ENCODE data around the gene GH1.

GH1 gene

DNA sequence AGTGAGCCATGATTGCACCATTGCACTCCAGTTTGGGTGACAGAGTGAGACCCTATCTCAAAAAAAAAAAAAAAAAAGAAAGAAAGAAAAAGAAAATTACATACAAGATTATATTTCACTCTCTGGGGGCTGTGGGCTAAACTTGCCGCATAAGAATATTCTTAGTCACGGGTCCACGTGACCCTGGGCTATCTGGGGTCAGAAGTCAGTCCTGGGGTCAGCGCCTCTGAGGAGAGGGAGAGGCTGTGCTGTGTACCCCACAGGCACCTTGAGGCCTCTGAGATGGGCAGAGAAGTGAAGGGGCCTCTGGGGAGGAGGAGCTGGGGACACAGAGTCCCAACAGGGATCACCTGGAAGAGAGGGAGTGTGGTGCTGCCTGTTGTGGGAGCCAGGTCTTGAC is 19.3 kb upstream of the GH1 start:
- TF ChIP-seq, protein P1, sequence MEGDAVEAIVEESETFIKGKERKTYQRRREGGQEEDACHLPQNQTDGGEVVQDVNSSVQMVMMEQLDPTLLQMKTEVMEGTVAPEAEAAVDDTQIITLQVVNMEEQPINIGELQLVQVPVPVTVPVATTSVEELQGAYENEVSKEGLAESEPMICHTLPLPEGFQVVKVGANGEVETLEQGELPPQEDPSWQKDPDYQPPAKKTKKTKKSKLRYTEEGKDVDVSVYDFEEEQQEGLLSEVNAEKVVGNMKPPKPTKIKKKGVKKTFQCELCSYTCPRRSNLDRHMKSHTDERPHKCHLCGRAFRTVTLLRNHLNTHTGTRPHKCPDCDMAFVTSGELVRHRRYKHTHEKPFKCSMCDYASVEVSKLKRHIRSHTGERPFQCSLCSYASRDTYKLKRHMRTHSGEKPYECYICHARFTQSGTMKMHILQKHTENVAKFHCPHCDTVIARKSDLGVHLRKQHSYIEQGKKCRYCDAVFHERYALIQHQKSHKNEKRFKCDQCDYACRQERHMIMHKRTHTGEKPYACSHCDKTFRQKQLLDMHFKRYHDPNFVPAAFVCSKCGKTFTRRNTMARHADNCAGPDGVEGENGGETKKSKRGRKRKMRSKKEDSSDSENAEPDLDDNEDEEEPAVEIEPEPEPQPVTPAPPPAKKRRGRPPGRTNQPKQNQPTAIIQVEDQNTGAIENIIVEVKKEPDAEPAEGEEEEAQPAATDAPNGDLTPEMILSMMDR (conservative IDR thresholded peaks at IDR 0.05; ENCODE audit: low read depth, low read length): no peak
- H3K4me3 ChIP-seq (ENCODE audit: low read depth, low read length): no peak overlapping the region
- no peak for DNase-seq (ENCODE audit: low read depth)

DNA sequence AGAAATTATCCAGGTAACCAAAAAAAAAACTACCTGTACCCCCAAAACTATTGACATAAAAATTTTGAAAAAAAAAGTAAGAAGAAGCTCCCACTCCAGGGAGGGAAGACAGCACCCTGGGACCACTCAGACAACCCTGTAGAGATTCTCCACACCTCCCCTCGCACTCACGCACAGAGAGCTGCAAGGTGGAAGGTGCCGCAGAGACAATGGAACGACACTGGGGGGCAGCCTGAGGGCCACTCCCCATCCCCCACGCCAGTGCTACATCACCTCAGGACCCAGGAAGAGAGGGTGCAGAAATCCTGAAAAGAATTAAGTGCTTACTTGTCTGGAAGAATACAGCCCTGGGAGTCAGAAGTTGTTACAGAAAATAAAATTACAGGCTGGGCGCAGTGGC is 18.7 kb upstream of the GH1 start:
- H3K4me3 ChIP-seq (ENCODE audit: low read depth, low read length): no peak overlapping the region
- DNase-seq (ENCODE audit: low read depth): no peak
- TF ChIP-seq, protein P1 (conservative IDR thresholded peaks at IDR 0.05; ENCODE audit: low read depth, low read length): no peak

DNA sequence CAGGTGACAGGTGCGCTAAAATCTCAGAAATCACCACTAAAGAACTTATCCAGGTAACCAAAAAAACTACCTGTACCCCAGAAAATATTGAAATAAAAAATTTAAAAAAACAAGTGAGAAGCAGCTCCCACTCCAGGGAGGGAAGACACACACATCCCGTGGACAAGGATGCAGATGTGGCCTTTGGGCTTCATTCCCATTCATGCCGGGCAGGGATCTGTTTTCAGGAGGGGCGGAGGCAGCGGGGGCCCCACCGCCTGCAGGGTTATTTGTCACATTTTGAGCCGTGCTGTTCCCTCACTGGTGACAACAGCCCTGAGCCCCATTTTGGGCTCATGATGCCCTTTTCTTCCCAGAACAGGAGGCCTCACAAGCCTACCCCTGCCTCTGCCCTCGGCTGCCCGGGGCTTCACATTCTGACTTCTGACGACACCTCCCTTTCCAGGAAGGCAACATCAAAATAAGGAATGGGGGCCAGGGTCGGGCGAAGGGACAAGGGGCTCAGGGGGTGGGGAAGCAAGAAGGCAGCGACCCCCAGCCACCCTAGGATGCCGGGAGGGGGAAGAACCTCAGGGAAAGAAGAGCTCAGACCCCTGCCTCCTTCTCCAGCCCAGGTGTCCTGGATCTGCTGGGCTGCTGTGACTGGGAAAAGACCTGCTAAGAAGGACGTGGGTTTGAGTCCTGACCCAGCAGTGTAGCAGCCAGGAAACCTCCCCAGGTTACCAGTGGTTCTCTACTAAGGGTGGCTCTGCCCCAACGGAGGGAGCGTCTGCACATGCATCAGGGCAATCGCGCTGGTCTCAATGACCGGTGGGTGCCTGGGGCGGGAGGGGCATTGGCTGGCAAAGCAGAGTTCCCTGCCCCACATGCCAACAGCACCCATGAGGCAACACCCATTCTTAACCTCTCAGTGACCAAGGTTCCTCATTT is 15.8 kb upstream of the GH1 start:
- TF ChIP-seq, protein P1 (conservative IDR thresholded peaks at IDR 0.05; ENCODE audit: low read depth, low read length): no peak
- no peak for DNase-seq (ENCODE audit: low read depth)
- no peak overlapping the region for H3K4me3 ChIP-seq (ENCODE audit: low read depth, low read length)

DNA sequence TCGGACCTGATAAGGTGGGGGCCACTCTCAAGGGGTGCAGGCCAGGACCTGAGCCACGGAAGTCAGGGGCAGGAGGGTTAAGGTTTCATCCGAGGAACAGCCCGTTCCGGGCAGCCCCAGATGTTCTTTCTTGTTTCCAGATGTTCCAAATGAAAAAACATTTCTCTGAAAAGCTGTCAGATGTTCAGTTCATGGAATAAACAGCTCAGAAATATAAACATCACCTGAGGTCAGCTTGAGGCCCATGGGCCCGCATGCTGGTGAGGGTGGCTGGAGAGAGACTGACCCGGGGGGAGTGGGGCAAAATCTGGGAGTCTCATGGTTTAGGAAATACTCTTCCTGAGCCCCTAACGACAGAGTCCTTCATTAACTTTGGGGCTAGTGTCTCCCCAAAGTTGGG is 15.0 kb upstream of the GH1 start:
- TF ChIP-seq, protein P1 (conservative IDR thresholded peaks at IDR 0.05; ENCODE audit: low read depth, low read length): no peak
- no peak overlapping the region for H3K4me3 ChIP-seq (ENCODE audit: low read depth, low read length)
- no peak for DNase-seq (ENCODE audit: low read depth)

DNA sequence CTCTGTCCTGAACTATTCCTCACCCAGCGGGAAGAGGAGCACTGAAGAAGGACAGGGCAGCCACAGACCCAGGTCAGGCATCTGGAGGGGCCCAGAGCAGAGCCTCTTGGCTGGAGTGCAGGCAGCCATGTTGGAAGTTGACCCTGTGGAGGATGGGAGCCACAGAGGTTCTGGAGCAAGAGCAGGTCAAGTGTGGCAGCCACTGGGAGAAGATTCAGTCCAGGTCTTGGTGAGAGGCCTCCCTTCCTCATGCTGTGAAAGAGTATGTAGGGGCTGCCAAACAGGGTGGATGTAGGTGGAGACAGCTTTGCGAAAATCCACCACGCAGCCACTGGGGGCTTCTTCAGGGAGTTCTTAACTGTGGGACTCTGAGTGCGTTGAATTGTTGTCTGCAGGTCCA is 14.1 kb upstream of the GH1 start:
- no peak overlapping the region for H3K4me3 ChIP-seq (ENCODE audit: low read depth, low read length)
- TF ChIP-seq, protein P1 (conservative IDR thresholded peaks at IDR 0.05; ENCODE audit: low read depth, low read length): no peak
- DNase-seq (ENCODE audit: low read depth): no peak

DNA sequence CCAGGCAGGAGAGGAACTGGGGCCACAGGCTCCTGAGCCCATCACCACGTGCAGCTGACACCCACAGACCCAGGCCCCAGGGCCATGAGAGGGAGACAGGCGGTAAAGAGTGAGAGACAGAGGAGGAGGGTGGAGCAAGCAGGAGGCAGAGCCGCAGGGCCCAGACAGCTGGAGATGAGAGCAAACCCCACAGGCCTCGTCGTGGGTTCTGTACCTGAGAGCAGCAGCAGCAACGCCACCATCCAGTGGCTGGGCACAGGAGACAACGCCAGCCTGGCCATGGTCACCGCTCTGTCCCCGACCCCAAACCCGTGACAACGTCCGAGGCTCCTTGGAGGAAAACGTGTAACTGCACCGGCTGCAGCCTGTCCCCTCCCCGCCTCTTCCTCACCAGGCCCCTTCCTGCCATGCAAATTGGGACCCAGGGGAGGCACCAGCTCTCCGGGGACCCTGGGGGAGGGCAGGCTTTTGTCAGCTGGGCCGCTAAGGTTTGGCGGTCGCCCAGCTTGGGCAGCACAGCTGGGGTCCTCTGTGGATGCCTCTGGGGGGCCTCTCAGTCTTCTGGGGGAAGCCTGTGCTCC is 13.4 kb upstream of the GH1 start, which contains the start of gene CD79B:
CD79B (minus strand) TSS at position 351 of the 581 bp plus-strand sequence; CDS start at position 281, 70 bp downstream.
- TF ChIP-seq, protein P1 (conservative IDR thresholded peaks at IDR 0.05; ENCODE audit: low read depth, low read length): no peak
- no peak for DNase-seq (ENCODE audit: low read depth)
- H3K4me3 ChIP-seq (ENCODE audit: low read depth, low read length): no peak within 1 kb of the TSS

All from choroid plexus epithelial cell (primary cell).